ENCODE results near the gene SLC27A3.

- TF ChIP-seq EZH2phosphoT487 (IDR thresholded peaks at IDR 0.05; ENCODE audit: low read length) (no peak), CTCF (IDR thresholded peaks at IDR 0.05; ENCODE audit: low read length) (no peak), EZH2 (optimal IDR thresholded peaks at IDR 0.05; ENCODE audit: low read depth, low read length) (no peak)
Observed at GRCh38 chr1:153780551-153780950, 5.3 kb downstream of the SLC27A3 start.

Measured in MM.1S (cell line).